ENCODE results near the gene GULP1.
A peak's percentile ranks its signal among the peaks of the same experiment; 100 is the strongest.

The GULP1 gene

DNA sequence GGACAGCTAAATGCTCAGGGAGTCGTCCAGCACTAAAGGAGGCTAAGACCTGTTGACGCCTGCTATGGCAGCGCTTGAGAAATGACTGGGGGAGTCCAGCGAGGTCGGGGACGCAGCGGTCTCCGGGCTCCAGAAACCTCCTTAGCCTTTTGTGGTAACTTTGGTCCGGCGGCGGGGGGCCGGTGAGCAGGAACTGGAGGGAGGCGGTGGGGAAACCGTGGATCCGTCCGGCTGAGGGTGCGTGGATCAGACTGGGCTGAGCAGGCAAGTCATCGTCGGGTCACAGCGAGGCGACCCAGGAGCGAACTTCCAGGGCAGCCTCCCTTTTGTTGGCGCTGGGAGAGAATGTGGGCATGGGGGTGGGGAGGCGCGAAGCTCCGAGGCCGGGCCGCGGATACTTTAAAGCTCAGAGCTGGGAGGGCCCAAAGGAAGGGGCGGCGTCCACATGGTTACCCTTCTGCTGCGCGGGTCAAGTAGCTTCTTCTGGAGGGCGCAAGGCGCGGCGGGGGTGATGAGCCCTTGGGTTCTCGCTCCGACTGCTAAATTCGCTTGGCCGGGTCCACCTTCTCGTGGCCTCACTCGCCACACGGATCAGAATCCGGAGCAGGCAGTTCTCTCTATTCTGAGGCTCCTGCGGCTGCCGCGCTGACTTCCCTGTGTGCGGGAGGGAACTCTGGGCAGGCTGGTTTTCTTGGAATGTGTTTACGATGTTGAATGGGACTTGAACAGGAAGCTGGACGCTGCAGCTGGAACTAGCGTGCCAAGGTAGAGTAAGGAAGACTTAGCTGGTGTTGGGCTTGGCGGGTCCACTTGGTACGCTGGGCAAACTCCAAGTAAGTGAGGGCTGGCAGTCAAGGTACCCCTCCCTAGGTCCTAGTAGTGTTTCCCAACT, 920 bp downstream of the GULP1 start (continued):
- TF ChIP-seq ZNF48 (tag by site-specific recombination; IDR thresholded peaks at IDR 0.05) (no peak), TSHZ1 (tag by site-specific recombination; IDR thresholded peaks at IDR 0.05; ENCODE audit: borderline replicate concordance) (no peak), ZNF155 (tag by site-specific recombination; IDR thresholded peaks at IDR 0.05) (no peak), REPIN1 (tag by site-specific recombination; IDR thresholded peaks at IDR 0.05; ENCODE audit: low read depth) (no peak), ZNF548 (tag by site-specific recombination; IDR thresholded peaks at IDR 0.05) (no peak), ZNF426 (tag by site-specific recombination; IDR thresholded peaks at IDR 0.05) (no peak), ZBTB1 (tag by site-specific recombination; IDR thresholded peaks at IDR 0.05) (no peak), ZBTB17 (tag by site-specific recombination; IDR thresholded peaks at IDR 0.05) (no peak), ZNF140 (tag by site-specific recombination; IDR thresholded peaks at IDR 0.05) (no peak), OVOL3 (tag by site-specific recombination; IDR thresholded peaks at IDR 0.05) (no peak), ZNF24 (tag by site-specific recombination; IDR thresholded peaks at IDR 0.05) (no peak), ZNF837 (tag by site-specific recombination; IDR thresholded peaks at IDR 0.05) (no peak), ZNF239 (tag by site-specific recombination; IDR thresholded peaks at IDR 0.05) (no peak), PRDM2 (tag by site-specific recombination; IDR thresholded peaks at IDR 0.05; ENCODE audit: borderline replicate concordance) (no peak), HOXC10 (CRISPR knock-in tag; IDR thresholded peaks at IDR 0.05) (no peak), YY2 (tag by site-specific recombination; IDR thresholded peaks at IDR 0.05) (no peak), BCL11A (tag by site-specific recombination; IDR thresholded peaks at IDR 0.05; ENCODE audit: low read depth) (0 out of 2 replicates have a peak, but pooled peaks have one; percentile 59), PRDM4 (tag by site-specific recombination; IDR thresholded peaks at IDR 0.05) (peak; percentile 45; the same call in 1 of the 2 replicates), ZNF785 (tag by site-specific recombination; IDR thresholded peaks at IDR 0.05) (no peak), ZNF146 (tag by site-specific recombination; IDR thresholded peaks at IDR 0.05) (no peak), ZNF596 (tag by site-specific recombination; IDR thresholded peaks at IDR 0.05) (no peak), SCRT2 (tag by site-specific recombination; IDR thresholded peaks at IDR 0.05) (peak; percentile 93), ZNF302 (tag by site-specific recombination; IDR thresholded peaks at IDR 0.05; ENCODE audit: low read depth) (no peak)
- TF ChIP-seq, protein P1, sequence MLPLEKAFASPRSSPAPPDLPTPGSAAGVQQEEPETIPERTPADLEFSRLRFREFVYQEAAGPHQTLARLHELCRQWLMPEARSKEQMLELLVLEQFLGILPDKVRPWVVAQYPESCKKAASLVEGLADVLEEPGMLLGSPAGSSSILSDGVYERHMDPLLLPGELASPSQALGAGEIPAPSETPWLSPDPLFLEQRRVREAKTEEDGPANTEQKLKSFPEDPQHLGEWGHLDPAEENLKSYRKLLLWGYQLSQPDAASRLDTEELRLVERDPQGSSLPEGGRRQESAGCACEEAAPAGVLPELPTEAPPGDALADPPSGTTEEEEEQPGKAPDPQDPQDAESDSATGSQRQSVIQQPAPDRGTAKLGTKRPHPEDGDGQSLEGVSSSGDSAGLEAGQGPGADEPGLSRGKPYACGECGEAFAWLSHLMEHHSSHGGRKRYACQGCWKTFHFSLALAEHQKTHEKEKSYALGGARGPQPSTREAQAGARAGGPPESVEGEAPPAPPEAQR (tag by site-specific recombination; IDR thresholded peaks at IDR 0.05) = no peak
- TF ChIP-seq, protein P2, sequence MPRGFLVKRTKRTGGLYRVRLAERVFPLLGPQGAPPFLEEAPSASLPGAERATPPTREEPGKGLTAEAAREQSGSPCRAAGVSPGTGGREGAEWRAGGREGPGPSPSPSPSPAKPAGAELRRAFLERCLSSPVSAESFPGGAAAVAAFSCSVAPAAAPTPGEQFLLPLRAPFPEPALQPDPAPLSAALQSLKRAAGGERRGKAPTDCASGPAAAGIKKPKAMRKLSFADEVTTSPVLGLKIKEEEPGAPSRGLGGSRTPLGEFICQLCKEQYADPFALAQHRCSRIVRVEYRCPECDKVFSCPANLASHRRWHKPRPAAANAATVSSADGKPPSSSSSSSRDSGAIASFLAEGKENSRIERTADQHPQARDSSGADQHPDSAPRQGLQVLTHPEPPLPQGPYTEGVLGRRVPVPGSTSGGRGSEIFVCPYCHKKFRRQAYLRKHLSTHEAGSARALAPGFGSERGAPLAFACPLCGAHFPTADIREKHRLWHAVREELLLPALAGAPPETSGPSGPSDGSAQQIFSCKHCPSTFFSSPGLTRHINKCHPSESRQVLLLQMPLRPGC (tag by site-specific recombination; IDR thresholded peaks at IDR 0.05) = 0 out of 2 replicates have a peak, but pooled peaks have one; percentile 27

Measured in HEK293 (cell line).